HG03280 (cell line): Measurements from ENCODE around the gene AFF1.

ENCODE experiments used
- ATAC-seq: cut with Tn5 transposase; IDR thresholded peaks from one replicate; pipeline ENCODE4 v1.9.1; 2021; ENCODE audit warnings: mild to moderate bottlenecking, moderate library complexity; ENCODE audit not compliant: unreplicated experiment

The AFF1 gene

DNA sequence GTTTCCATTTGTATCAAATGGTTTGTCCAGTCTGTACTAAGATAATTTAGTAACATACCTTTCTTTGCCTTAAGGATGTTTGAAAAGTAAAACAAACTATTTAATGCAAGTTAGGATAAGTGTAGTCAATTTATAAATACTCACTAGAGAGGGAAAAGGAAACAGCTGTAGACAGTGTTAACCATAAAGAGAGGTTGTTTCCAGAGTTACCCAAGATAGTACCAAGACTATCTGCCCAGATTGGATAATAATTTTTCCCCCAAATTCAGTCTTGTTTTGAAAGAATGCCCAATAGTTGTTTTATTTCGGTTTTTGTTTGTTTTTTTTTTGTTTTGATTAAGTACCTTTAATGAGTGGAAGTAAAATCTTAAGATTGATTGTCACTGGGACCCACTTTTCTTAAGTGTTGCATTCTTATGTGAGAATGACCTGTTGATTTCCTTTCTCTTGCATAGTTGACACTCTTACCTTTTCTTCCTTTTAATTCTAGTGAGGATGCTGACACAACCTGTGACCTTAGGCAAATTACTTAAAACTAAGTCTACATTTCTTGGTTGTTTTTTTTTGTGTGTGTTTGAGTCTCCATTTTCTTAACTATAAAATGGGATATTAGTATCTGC is 12.8 kb downstream of the AFF1 start:
- no peak for ATAC-seq

DNA sequence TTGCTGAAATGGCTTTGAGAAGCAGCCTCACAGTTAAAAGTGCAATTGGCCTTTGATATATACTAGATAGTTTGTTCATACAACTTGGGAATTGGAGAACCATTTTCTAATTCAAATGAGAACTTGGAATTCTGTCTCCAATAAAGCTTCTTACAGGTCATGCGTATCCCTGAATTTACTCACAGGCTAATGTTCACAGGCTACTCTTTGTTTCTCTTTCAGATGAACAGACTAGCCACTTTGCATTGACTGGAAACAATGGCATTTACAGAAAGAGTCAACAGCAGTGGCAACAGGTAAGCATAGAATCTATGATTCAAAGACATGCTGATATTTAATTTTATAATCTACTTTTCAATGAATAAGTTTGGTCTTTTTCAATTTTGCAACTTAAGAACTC is 13.5 kb downstream of the AFF1 start:
- peak; percentile 64 for ATAC-seq

DNA sequence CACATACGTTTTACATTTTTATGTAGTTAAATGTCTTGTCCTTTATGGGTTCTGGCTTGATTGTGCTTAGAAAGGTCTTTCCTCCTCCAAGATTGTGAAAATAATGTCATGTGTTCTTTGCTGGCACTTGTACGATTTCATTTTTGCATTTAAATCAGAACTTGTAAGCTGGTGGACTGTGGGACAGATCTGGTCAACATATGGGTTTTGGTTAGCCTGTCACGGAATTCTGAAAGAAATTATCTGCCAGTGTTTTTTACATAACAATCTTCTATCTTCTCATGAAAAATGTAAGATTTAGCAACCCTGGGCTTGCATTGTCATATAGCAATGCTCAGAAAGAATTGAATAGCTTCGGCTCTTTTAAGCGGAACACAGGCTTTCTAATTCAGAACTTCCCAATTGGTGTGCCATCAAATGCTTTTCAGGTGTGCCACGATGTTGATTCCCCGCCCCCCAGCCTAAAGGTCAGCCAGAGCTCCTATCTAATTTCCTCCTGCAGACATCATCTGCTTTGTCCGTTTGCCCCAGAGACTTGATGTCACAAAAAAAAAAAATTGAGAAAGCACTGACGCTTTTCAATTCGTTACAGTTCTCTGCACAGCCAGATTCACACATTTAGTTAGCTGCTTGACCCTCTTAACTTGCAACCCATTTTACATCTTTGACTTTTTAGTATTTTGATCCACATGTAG is 16.2 kb downstream of the AFF1 start:
- ATAC-seq: no peak

DNA sequence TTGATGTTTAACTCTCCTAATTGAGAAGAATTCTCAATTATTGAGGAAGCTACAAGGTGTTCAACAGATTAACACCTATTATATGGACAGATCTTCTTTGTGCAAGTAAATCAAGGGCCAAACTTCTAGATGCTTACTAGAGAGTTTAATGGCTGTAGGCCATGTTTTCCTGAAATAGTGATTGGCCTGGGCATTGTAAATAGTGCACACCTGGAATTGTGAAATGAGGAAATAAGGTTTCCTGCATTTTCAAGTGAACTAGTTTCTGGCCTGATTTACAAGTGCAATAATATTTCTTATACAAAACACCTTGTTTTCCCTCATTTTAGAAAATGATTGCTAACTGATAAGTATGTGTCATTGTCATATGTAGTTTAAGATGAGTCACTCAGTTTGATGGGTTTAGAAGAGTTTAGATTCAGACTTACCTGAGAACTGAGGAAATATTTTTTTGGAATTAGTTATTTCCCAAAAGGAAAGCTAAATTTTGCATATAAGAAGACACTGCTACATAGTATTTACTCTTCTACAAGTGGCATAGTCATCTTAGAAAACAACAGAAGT is 21.2 kb downstream of the AFF1 start:
- ATAC-seq: no peak

DNA sequence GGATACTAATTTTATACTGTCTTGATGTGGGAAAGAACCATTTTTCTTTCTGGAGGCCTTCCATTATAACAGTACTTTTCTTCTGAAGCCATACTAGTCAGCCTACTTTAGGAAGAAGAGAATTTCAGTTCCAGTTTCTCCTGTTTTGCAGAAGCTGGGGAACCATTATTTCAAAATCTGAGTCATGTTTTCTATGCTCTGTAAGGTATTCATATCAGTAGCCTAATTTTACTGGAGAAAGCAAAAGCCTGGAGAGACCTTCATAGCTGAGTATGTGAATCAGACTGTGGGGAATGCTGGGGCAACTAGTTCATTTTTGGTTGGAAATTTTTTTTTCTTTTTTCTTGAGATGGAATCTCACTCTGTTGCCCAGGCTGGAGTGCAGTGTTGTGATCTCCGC is 22.4 kb downstream of the AFF1 start:
- no peak for ATAC-seq

DNA sequence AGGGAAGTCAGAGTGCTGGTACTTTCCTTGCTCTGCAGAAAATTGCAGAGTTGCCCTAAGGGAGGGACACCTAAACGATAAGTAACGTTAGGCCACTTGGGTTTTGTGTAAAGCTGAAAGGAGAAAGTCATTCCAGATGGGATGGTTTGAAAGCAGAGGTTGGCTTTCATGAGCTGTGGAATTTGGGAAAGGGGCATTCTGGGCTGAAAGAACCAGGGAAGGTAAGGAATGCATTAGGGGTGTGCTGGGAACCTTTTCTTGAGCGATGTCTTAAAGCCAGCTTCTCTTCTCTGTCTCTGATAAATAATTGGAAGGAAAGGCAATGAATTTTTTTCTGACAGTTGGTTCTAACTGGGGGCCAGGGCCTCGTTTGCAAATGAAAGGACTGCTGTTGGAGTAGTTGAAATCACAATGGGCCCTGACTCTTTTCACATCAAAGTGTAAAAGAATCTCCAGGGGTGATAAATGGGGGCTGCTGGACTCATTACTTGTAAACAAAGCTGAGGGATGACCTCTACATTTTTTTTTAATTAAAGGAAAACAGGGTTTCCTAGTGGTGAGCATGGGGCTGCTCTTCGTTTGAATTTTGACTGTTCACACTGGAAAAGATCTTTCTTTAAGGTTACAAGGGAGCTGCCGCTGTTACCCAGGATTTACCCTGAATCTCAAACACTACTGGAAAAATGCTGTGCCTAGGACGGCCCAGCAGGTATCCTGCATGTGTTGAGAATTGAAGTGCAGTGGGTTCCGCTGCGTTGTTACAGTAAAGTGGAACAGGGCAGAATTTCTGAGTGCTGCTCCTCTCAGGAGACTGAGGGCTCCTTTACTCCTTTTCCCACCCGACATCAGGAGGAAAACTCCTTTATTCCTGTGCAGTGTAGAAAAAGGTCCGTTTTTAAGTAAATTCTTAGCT is 25.0 kb downstream of the AFF1 start:
- no peak for ATAC-seq

DNA sequence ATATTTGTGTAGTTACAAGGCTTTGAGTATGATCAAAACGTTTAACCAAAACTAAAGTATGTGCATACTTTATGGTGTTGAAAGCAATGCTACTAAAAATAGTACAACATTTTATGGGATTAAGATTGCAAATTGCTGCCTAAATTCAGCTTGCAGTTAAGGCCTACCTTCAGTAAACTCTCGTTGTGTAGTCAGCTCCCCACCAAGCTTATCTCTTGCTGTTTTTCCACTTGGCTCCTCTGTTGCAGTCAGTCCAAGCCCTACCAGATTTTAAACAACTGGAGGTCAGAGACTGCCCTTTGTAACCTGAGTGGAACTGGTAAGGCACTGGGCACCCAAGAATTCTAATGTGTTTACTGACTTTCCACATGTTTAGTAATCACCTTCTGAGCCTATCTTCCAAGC is 25.7 kb downstream of the AFF1 start:
- no peak for ATAC-seq

DNA sequence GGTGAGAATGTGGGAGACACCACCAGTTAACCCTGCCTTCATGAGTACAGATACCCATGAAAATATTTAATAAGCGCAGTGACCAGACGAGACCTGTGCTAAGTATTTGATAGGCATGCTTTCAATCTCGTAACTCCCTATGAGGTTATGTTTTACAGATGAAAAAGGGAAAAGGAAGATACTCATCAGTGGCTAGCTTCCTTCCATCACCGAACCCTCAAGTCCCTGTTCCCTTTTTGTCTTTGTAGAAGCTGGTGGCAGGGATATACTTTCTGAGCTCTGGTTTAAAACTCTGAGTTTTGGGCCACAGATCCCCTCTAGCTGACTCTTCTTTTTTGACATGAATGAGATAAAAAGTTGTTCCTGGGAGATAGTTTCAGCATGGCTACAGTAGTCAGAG is 26.3 kb downstream of the AFF1 start:
- no peak for ATAC-seq

DNA sequence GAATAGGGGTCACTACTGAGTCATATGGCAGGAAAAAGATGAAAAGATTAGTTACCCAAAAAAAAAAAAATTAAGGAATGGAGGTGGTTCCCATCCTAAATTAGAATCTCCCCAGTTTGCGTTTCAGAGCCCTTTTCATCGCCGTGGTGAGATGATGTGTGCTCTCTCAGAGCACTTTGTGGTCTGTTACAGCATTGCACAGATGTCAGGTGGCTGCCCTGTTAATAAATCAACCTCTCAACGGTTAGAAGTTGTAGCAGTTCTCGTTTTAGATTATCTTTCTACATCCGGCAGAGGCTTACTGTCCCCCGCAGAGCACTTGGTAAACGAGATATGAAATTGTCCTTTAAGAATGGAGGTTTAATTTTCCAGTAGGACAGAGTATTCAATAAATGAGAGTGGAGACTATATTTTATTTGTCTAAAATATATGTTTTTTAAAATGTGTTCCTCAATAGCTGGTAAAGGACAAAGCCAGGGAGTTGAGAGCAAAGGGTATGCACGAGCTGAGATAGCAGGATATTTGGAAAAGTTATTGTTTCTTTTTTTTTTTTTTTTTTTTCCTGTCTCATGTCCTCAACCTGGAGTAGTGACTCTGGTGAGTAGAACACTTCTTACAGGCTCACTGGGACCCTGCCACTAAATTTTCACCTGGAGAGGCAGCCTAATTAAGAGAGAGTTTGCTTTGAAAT is 26.9 kb downstream of the AFF1 start:
- ATAC-seq: peak; percentile 85

DNA sequence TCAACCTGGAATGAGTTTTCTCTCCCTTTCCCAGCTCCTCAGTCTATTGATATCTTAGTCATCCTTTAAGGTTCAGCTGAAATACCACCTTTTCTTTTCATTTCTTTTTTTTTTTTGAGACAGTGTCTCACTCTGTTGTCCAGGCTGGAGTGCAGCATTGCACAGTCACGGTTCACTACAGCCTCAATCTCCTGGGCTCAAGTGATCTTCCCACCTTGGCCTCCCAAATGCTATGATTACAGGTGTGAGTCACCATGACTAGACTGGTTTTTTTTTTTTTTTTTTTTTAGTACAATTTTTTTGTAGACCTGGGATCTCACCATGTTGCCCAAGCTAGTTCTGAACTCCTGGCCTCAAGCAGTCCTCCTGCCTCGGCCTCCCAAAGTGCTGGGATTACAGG is 28.9 kb downstream of the AFF1 start:
- ATAC-seq: no peak

DNA sequence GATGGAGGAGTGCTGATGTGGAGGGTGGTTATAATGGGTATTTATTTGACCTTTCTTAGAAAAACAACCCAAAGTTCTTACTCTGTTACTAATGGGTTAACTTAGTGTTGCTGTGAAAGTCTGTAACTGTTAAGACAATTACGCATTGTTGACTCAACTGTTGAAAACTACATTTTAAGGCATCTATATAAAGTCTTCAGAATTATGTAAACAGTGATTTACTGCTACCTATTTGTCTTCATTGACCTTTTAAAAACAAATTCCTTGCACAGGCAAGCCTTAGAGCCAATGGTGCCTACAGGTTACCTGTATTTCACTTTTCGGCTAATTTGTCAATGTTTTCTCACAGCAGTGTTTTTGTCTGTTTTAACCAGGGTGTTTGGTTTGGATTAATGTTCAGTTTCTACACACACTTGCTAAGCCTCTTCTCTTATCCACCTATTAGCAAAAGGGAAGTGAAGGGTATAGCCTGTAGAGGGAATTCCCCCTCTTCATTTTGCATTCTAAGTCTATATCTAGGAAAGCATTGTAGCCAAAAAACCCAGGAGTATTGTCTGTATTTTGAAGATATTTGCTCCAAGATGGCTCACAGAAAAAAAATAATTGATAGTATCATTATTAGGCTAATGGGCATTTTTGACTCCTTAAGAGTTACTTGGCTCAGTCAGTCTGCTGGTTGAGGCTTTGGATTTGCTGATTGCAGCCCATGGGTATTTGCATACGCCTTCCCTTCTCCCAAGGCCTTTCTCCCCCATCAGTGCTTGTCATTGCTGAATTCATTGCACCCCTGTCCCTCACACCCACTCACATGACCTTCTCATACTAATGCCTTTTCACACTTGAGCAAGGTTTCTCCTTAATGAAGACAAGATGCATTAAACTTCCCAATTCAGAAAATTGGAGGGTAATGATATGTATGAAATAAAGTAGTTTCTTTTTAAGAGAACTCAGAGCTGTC is 30.5 kb downstream of the AFF1 start:
- ATAC-seq: peak; percentile 34

DNA sequence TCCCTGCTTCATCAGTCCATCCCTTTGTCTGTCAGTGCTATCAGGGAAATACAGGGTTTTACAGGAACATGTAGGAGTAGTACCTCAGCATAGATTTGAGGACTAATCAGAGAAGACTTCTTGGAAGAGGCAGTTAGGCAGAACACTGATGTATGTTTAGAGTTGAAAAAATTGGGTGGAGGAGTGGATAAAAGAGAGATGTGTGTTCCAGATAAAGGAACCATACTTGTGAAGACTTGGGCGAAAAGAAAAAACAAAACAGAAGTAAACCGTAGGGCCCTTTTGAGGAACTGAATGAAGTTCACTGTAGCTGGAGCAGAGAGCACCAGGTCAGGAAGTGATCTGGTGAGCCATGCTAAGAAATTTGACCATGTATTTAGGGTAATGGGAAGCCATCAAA is 32.3 kb downstream of the AFF1 start:
- no peak for ATAC-seq

DNA sequence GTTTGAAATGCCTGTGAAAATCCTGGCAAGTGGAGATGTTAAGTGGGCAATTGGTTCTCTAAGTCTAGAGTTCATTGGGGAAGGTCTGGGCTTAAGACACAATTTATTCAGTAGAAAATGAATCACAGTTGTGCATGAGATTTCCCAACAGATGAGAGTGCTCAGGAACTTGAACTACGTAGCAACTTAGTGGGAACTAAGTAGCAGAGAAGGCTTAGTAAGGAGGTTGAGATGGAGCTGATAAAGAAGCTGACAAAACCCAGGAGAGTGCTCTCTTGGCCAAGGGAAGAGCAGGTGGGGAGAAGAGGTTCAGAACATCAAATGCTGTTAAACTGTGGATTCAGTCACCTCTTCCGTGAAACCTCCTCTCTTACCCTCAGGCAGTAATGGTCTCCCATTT is 33.0 kb downstream of the AFF1 start:
- ATAC-seq: no peak

DNA sequence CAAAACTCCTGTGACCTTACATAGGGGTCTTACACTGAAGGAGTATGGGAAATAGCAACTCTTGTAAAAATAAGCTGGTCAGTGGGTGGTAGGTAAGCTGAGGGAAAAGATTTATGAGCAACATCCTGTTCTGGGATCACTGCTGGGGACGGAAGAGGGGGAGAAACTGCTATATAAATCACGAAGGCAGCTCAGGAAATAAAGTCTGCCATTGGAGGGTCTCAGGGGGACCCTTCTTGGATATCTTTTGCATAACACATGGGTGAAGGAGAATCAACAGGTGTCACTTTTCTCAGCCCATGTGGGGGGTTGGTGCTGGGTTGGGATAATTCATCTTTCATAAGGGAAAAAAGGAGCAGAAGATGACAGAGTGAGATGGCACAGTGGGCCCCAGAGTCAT is 33.7 kb downstream of the AFF1 start:
- no peak for ATAC-seq

DNA sequence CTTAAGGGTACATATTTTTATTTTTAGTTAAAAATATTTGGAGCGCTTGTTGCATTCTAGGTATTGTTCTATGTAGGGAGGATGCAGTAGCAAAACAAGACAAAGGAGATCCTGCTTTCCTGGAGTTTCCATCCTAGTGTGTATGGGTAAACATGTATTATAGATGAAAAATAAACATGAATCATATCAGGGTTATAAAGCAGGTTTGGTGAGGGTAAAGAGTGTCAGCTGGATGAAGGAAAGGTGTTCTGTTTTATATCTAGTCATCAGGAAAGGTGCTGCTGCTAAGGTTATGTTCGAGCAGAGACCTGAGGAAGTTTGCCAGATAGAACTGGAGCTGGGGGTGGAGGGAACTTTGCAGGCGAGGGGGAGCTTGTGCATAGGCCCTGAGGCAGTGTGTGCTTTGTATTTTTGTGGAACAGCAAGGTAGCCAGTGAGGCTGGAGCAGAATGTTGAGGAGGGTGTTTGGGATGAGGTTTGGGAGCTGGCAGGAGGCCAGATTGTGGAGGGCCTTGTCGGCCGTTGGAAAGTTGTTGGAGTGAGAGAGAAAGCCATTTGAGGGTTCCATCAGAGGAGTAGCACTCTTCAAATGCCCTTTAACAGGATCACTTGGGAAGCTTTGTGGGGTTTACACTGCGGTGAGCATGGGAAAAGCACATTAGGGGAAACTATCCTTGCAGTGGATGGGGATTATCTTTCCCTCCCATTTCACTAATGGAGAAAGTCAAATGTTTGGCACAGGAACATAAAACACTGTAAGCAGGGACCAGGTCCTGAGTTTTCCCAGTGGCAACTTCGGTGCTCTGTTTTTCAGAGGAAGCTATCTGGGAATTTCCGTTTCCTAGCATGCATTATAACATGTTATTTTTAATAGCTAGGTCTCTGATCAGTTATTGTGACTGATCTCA is 35.9 kb downstream of the AFF1 start:
- no peak for ATAC-seq

DNA sequence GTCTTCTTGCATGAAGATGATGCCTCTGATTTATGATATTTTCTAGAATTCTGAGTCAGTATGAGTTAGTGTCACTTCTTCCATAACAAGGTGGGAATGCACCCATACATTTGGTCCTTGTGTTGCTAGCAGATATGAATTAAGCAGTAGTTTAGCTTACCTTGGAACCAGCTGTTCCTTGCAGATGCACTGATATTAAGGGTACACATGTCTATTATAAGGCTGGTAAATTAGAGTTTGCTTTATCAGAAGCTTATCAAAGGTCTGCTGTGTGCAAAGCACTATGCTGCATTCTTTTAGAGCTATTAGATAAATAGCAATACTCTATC is 36.5 kb downstream of the AFF1 start:
- no peak for ATAC-seq

DNA sequence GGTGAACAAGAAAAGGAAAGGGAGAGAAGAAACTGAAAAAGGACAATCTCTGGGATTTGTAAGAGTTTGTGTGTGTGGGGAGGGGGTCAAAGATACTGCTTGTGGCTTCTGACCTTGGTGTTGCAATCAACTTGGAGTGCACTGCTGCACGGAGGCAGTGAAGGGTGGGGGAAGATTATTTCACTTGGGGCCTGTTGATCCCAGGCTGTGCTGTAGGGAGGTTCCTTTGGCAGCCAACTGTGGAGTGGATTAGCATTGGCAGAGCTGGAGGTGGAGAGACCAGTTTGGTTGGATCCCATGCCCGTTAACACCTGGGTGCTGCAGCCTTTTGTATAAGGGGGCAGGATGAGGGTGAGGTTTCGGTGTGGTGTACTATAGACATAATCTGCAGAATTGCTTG is 38.2 kb downstream of the AFF1 start:
- ATAC-seq: no peak

DNA sequence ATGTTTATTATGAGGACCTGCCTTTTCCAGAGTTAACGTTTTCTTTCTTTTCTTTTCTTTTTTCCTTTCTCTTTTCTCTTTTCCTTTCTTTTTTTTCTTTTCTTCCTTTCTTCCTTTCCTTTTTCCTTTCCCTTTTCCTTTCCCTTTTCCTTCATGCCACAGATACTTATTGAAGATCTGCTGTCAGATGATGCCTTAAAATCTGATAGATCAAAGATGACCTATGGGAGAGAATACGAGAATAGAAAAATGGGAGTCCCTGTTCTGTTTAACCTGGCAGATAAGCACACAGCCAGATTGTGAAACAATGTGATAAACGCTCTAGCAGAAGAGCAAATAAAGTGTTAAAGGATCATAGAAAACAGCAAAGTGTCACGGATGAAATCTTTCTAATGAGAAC is 38.9 kb downstream of the AFF1 start:
- no peak for ATAC-seq

DNA sequence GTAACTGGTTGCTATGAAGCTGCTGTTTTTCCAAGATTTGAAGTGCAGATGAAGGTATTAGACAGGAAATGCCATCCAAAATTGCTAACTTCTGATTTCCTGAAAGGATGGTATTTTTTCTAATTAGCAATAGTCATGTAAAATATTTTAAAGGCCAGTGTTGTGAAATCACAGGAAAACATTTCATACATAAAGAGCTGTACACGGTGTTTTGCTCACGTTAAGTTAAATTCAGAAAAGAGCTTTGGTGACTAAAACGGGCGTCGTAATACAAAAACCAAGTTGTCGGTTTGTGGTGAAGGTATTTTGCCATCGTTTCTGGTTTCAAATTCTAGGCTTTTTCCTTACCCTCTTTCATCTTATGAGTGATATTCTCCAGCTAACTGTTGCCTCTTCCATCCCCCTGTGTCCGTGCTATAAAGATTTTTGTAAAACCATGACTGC is 39.8 kb downstream of the AFF1 start:
- no peak for ATAC-seq
